SK-N-MC (cell line): ENCODE data around the gene TMEM255B.

Experiments
- EZH2 ChIP-seq: fragments of 200-600 bp; sonication (generic); IDR thresholded peaks from one replicate; pipeline ENCODE4 v1.6.1; 2017; ENCODE audit warnings: antibody characterized with exemption
- POLR2AphosphoS5 ChIP-seq: IDR thresholded peaks from 2 replicates; pipeline ENCODE4 v1.6.1; 2012; ENCODE audit warnings: mild to moderate bottlenecking, low read depth, low read length, borderline replicate concordance

- TF ChIP-seq EZH2, result no peak
- TF ChIP-seq POLR2AphosphoS5, result no peak
These were observed 37.4 kb downstream of the TMEM255B start for GRCh38 chr13:113796211-113796963.
